Myocyte (in vitro differentiated cells): ENCODE data around the gene SLC47A1. TPM values are rescaled to one million over a fixed set of nuclear protein-coding genes. Genes with fewer than 3 reads are reported as not detected.
"Not testable (repeated sequence)": the region's sequence is repeated elsewhere in the genome, so short reads cannot be mapped to it uniquely, and the experiment has no call there.

Experiments used
- DNase-seq: peaks from one replicate; pipeline ENCODE4 v3.0.0-alpha.2; 2012; ENCODE audit warnings: low read depth
- polyA plus RNA-seq: library from polyadenylated mRNA; unstranded; fragments of >200 nt; gene quantifications from one replicate; pipeline ENCODE4 v1.2.1, GENCODE V29; 2012; ENCODE audit warnings: missing spikeins
- total RNA-seq: library from RNA; depleted of rRNA; stranded (reverse); fragments of >200 nt; gene quantifications from 2 replicates; pipeline ENCODE4 v1.2.3, GENCODE V29; 2014

SLC47A1 gene, protein sequence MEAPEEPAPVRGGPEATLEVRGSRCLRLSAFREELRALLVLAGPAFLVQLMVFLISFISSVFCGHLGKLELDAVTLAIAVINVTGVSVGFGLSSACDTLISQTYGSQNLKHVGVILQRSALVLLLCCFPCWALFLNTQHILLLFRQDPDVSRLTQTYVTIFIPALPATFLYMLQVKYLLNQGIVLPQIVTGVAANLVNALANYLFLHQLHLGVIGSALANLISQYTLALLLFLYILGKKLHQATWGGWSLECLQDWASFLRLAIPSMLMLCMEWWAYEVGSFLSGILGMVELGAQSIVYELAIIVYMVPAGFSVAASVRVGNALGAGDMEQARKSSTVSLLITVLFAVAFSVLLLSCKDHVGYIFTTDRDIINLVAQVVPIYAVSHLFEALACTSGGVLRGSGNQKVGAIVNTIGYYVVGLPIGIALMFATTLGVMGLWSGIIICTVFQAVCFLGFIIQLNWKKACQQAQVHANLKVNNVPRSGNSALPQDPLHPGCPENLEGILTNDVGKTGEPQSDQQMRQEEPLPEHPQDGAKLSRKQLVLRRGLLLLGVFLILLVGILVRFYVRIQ
- 0.24 and 2.2 TPM in 2 replicates for total RNA-seq
- polyA plus RNA-seq, result 0.05 TPM

DNA sequence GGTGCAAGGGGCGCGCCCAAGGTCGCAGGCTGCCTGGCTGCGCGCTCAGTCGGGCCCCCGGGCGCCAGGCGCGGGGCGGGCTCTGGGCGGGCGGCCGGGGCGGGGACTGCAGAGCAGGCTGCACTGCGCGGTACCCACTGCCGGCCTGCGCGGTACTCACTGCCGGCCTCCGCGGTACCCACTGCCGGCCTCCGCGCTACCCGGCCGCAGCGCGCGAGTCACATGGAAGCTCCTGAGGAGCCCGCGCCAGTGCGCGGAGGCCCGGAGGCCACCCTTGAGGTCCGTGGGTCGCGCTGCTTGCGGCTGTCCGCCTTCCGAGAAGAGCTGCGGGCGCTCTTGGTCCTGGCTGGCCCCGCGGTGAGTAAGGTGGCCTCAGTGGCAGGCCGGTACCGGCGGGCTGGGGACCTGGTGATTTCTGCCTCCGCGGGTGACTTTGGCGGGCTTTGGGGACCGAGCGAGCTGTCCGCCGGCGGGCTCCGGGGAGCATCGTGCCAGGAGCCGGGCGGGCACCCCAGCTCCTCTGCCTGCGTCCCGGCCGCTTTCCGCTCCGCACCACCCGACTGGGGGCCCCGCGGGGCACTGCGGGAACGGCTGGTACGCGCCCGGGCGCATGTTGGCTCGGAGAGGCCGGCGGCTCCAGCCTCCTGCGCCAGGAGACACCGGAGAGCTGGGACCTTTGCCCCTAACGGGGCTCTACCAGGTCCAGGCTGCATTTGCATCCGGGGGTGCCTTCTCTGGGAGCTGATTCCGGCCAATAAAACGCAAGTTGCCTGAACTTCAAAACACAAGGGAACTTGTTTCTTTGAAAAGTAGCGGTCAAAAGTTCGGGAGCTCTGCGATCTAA is at the start of gene SLC47A1:
SLC47A1 (plus strand) TSS at position 137 of the 844 bp plus-strand sequence; CDS start at position 223, 86 bp downstream.
- DNase-seq, result peak; percentile 24

DNA sequence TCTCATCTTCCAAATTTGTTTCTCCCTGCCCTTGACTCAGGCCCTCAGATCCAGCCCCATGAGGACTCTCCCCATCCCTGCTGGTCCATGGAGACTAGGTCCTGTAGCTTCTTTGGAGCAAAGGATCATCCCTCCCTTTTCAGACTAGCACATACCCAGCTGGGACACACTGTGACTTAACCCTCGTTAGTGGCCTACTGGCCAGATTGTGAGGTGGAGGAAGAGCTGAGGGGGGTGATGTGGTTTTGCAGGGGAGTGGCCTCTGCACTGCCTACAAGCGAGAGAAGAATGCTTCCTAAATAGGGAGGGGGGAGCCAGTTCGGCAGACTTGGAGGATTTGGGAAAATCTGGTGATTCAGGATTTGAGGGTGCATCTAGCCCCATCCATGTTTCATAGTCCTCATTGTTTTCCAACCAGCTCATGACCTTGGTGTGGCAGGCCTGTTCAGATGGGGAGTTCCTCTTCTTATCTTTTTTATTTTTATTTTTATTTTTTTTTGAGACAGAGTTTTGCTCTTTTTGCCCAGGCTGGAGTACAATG is 47.8 kb upstream of the SLC47A1 start:
- DNase-seq, result no peak

DNA sequence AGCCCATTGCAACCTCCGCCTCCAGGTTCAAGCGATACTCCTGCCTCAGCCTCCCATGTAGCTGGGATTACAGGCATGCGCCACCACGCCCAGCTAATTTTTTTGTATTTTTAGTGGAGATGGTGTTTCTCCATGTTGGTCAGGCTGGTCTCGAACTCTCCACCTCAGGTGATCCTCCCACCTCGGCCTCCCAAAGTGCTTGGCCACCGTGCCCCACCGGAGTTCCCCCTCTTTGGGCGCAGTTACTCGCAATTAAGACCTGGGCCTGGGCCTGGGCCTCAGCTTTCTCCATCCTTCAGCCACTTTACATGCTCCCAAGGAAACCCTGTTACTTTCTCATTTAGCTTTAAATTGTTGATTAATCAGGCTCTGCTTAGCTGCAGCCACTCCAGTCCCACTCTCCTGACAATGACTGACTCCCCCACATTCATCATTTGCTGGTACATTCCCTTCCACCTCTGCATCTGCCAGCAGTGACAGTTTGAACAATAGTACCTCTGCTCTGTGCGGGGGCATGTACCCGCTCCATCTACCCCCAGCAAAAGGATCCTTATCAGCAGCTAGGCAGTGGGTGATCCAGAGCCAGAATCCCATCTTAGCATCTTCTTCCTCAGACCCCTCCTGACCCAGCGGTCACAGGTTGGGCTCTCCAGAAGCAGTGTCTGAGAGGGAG is 47.2 kb upstream of the SLC47A1 start:
- no peak for DNase-seq

DNA sequence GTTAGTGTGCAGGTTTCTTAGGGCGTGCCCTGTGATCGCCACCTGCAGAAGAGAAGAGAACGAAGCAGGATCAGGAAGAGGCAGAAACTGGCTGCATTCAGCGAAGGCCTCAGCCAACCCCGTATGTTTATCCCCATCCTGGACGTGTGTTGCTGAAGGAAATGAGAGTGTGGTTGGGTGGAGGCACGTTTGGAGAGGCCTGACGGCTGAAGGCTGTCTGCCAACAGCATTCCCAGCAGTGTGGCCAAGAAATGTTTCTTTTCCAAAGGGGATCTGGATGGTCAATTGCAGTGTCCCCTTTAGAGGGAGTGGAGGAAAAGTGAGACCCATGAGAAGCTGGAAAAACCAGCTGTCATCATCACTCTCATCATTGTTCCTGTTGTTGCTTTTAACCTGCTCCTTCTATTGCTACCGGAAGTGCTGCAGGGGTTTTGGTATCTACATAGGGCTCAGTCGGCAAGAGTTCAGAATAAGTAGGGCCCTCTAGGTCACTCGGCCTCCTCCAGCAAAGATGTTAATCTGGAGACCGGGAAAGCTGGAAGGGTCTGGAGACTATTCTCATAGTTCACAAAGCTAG is 46.5 kb upstream of the SLC47A1 start:
- DNase-seq, result no peak

DNA sequence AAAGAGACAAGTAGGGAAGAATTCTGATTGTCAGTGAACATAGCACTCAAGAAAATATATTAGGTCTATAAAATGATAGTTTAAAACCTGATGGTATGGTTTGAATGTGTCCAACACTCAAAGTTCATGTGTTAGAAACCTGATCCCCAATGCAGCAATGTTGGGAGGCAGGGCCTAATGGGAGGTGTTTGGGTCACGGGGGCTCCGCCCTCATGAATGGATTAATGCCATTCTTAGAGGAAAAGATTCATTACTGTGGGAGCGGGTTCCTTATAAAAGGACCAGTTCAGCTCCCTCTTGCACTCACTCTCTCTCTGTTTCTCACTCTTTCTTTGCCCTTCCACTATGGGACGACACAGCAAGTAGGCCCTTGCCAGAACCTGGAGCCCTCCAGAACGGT is 41.5 kb upstream of the SLC47A1 start:
- DNase-seq, result no peak

DNA sequence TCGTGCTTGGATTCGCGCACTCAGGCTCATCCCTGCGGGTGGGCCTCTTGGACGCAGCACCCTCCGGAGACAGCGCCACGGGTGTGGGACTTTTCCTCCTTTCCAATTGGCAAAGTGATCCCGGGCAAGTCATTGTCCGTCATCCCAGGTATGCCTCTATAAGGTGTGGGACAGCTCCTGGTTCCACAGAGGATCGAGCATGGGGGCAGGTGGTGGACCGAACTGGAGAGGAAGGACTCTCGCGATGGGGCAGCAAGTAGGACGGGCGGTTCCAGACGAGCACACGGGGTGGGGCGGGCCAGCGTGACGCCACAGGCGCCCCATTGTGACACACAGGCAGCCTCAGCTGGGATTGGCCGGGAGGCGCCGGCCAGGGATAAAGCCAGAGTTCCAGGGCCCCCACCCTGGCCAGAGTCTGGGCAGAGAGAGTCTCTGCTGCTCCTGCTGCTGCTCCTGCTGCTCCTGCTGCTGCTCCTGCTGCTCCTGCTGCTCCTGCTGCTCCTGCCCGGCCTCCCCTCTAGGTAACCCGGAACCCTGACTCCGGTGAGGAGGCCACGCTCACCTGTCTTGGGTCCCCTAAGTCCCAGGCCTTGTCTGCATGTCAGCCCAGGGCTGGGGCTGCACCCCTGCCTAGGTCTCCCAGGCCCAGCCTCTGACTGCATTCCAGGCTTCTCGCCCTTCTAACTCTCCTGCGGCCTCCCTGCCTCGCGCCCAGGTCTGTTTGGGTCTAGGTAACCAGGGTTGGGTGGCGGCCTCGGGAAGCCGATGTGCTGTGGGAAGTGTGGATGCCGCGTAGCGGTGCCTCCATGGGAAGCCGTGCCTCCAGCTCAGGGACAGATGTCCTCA is 38.5 kb upstream of the SLC47A1 start:
- no peak for DNase-seq

DNA sequence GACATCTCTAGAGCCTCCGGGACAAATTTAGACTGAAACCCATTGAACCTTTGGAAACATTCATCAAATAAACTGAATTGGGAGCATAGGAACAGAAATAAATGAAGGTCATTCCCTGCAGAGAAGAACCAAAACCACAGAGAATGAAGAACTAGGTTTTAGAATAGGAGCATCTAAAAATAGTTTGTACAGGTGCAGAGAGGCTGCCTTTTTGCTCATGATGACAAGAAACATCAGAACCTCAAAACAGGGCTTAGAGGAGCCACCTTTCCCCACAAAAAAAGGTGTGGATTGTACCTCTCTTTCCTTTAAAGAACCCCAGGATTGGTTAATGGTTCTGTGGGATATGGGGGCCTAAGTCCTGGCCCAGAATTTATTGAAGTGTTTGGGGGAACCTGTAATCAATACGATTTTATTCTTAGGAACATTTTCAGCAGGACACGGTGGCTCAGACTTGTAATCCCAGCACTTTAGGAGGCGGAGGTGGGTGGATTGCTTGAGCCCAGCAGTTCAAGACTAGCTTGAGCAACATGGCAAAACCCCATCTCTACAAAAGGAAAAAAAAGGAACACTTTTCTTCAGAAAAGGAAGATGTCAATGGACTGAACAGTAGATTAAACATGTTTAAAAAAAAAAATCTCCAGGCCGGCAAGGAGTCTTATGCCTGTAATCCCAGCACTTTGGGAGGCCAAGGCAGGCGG is 37.7 kb upstream of the SLC47A1 start:
- no peak for DNase-seq

DNA sequence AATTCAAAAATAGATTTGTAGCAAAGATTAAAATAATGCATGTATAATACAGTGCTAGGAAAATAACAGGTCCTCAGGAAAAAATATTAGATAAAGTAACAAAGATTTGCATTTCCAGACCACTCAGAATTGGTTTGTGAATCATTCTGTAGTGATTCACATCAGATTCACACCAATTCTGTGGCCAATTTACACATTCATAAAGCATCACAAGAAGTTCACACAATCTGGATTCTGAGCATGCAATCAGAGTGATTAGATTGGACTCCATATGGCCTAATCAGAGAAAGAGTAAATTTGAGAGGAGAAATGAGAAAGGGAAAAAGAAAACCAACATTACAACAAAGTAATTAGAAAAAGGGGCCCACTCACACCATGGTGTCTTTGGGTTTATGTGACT is 36.0 kb upstream of the SLC47A1 start:
- no peak for DNase-seq

DNA sequence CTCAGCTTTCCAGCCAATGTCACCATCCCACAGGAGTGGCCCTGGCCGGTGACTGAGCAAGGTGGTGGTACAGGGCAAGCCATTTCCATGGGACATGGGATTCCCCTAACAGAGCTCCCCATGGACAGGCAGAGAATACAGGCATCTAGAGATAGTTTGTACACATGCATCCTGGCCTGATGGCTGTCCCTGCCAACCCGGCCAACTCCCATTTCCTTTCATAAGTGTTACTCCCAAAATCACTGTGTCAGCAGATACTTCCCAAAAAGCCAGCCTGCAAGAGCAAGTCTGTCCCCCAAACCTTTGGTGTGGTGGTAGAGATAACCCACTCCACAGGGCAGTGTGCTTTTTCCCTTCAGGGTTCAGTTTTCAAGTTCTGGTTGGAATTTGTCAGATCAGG is 32.4 kb upstream of the SLC47A1 start:
- no peak for DNase-seq

DNA sequence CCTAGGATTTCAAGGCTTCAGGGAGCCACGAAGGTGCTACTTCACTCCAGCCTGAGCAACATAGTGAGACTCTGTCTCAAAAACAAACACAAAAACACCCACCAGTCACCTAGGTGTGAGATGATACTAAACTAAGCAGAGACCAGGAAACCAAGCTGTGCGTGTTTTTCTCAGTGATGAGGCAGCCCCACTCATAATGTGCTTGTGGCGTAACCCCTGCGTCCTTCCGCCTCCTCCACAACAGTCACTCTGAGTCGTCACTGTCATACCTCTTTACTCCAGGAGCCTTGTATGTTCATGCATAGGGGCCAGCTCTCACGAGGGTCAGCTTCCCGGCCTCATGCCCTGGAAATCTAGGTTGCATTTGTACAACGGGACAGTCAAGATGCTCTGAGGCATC is 31.1 kb upstream of the SLC47A1 start:
- no peak for DNase-seq

DNA sequence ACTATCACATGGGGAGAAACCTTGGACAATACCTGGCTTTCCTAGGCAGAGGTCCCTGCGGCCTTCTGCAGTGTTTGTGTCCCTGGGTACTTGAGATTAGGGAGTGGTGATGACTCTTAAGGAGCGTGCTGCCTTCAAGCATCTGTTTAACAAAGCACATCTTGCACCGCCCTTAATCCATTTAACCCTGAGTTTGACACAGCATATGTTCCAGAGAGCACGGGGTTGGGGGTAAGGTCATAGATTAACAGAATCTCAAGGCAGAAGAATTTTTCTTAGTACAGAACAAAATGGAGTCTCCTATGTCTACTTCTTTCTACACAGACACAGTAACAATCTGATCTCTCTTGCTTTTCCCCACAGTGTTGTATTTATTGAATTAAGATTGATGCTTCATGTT is 28.1 kb upstream of the SLC47A1 start:
- not testable (repeated sequence) for DNase-seq

DNA sequence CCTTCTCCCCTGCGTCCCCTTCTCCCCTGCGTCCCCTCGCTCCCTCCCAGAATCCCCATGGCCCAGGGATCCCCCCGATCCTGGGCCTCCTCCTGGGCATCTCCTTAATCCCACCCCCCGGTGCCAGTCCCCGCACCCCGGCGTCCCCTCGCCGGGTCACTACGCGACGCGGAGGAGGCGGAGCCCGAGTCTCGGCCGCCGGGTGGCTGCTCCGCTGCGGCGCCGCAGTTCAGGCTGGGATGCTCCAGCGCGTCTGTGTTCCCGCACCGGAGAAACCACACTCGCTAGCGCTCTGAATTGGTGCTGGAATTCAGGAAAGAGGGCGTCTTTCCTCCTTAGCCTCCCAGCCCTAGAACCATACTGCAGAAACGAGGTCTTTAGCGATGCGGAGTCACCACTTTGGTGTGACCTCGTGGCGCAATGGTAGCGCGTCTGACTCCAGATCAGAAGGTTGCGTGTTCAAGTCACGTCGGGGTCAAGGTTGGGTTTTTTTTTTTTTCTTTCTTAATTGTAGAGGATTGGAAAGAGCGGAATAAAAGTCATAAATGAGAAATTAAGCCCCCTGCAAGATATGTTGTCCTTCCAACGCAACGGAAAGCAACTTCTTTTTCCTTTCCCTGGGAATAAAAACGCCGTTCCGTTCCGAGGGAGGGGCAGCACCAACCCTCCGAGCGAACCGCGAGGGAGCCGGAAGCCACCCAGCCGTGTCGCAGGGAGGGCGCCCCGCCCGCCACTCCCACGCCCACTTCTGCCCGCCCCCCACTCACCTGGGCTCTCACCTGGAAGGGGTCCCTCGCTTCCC is 25.7 kb upstream of the SLC47A1 start:
- DNase-seq, result peak; percentile 89

DNA sequence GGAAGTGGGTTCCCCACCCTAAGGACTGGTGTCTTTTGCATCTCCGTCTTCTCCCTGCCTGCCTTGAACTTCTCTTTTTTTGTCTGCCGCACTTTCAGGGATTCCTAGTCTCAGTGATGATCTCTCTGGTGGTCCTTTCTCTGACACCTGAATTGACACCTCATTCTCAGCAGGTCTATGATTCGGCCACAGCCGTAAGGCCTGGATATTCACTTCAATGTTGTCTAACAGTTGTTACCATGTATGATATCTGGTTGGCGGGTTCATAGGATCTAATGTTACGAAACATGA is 25.1 kb upstream of the SLC47A1 start:
- no peak for DNase-seq

DNA sequence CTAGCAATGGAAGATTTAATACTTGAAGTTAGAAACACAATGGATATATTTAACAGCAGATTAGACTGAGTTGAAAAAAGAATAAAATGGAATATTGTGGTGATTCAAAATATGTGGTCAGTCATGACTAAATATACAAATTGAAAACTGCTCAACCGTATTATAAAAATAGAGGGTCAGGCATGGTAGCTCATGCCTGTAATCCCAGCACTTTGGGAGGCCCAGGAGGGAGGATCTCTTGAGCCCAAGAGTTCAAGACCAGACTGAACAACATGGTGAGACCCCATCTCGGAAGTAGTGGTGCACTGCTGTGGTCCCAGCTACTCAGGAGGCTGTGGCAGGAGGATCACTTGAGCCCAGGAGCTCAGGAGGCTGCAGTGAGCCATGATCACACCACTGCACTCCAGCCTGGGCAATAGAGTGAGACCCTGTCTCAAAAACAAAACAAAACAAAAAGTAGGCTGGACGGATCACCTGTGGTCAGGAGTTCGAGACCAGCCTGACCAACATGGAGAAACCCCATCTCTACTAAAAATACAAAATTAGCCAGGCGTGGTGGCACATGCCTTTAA is 24.3 kb upstream of the SLC47A1 start:
- not testable (repeated sequence) for DNase-seq

DNA sequence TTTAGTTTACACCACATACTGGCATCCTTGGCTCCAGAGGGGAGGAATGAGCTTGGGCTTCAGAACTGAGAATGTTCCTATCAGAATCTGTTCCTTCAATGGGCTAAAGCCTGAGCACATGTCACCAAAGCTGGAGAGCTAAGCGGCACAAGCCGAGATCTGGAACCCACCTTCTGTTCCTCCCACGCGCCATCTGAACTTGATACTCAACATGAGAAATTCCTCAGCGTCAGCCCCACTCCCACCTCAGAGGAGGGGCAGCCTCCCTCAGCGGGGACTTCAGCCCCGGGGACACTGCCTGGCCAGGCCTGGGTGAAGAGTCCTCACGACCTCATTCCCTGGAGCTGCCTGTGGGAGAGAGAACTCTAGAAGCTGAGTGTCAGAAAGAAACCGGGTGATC is 22.8 kb upstream of the SLC47A1 start:
- no peak for DNase-seq

DNA sequence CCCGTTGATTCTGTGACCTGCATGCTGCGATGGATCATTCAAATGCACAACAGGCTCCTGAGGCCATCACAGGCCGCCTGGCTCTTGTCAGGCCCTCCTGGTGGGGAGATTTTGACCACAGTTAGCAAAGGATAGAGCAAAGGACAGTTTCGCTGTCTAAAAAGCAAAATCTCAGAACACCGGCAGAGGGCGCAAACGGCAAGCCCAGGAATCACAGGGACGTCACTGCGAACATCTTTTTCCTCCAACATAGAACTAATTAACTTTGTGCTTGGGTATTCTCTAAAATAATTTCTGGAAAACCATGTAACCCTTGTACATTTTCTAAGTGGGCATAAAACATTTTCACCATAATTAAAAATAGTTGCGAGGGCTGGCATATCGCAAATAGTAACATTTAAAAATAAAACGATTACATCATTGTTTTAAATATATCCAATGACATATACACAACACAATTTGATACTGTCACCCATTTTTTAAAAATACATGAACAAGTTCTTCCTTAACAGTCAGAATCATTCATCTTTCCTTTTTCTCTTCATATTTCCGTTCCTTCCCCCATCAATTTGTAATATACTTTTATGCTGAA is 19.7 kb upstream of the SLC47A1 start:
- DNase-seq, result peak; percentile 78

DNA sequence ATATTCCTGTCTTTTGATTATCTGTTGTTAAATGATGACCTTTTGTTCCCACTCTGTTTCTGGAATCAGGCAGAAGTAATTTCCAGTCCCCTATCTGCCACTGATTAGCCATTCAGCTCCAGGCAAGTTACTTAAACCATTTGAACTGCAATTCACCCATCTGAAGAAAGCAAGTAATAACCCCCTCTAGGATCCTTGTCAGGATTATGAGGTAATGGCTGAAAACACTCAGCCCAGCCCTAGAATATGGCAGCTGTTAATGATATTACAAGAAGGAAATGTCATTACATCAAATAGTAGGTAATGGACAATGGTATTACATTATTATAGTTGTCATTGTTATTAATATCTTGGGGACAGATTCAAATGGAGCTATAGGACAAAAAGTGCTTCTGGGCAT is 16.0 kb upstream of the SLC47A1 start:
- no peak for DNase-seq
